ENCODE results near the gene CTSG.

DNA sequence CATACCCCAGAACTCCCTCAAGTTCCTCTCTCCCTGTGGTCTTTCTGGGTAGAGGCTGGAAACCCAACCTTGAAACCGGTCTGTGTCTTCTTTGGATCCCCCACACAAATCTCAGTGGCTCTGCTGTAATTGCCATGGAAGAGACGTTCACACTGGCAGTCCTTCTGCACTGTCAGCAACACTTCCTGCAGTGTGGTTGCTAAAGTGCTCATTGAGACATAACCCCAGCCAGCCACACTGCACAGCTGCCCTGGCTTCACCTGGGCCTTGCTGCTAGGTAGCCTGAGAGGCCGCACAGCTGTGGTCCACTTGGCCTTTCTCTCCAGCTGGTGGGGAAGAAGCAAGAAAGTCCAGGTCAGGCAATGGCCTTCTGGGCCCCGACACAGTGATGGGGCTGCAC is 31.0 kb upstream of the CTSG start:
- TF ChIP-seq CTCF (IDR thresholded peaks at IDR 0.05; ENCODE audit: low read depth, low read length) (no peak), POLR2A (IDR thresholded peaks at IDR 0.05; ENCODE audit: extremely low read depth, insufficient read length) (no peak), MYC (IDR thresholded peaks at IDR 0.05; ENCODE audit: low read depth, low read length) (no peak)
- TF ChIP-seq, protein P1, sequence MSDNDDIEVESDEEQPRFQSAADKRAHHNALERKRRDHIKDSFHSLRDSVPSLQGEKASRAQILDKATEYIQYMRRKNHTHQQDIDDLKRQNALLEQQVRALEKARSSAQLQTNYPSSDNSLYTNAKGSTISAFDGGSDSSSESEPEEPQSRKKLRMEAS (IDR thresholded peaks at IDR 0.05; ENCODE audit: low read depth, low read length), result no peak

All from NB4 (cell line).